H1 (cell line): Measurements from ENCODE around the gene CXADR. TPM values are rescaled to one million over a fixed set of nuclear protein-coding genes. Genes with fewer than 3 reads are reported as not detected.

Experiments
- GTF2F1 ChIP-seq: IDR thresholded peaks from 2 replicates; pipeline ENCODE4 v1.6.1; 2012; ENCODE audit warnings: low read depth, low read length, improper control_type of control experiment, borderline replicate concordance
- JUN ChIP-seq: IDR thresholded peaks from 2 replicates; pipeline ENCODE4 v1.6.1; 2011; ENCODE audit warnings: low read depth, mild to moderate bottlenecking, improper control_type of control experiment, low read length
- TAF1 ChIP-seq: IDR thresholded peaks from 2 replicates; pipeline ENCODE4 v1.6.1; 2011; ENCODE audit warnings: mild to moderate bottlenecking, low read depth, low read length
- polyA plus RNA-seq, 7 experiments: library from polyadenylated mRNA; depleted of rRNA in 3 of 7; stranded (reverse) in 5 of 7; unstranded in 2 of 7; fragments of >200 nt in 5 of 7; fragments of 200-250 nt in 2 of 7; gene quantifications; 1 replicate in 5 of 7; 2 replicates in 1 of 7; 4 replicates in 1 of 7; pipeline versions ENCODE4 v1.2.1 to v1.2.3, GENCODE V29; 2011 to 2013; ENCODE audit warnings: missing spikeins in 2 of 7, mixed read lengths in 2 of 7
- total RNA-seq: library from RNA; stranded (reverse); fragmentation: NEBNext Ultra II Directional; extraction: Animal tissue kit (Norgen Biotek cat#: 25700); gene quantifications from 2 replicates; pipeline ENCODE4 v1.2.1, GENCODE V29; 2021

Gene CXADR
- total and polyA plus RNA-seq, 2 of the 8 experiments (the other 6 are each of a cell fraction or from before 2014, with no cell fraction given): 45.6 to 145 TPM

DNA sequence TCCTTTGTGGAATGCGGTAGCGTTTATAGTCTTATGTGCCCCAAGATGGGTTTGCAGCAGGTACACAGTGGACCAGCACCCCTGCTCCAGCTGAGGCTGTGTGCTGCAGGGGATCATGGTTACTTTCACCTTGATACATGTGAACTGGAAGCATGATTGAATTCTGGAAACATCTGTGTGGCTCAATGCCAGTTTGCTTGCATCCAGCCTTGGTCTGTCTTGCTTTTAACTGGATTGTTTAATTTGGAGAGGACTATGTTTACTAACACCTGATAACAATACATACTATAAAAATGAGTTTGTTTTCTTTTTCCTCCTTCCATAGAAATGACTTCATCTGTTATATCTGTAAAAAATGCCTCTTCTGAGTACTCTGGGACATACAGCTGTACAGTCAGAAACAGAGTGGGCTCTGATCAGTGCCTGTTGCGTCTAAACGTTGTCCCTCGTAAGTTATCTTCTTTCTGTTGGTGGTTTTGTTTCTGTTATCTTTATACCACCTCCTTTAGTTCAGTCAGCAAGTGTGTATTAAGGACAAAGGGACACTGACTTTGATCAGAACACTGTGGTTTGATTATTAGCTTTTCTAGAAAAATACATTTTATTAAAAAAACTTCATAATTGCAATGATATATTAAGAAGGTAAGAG lies 47.7 kb downstream of the CXADR start (continued):
- no peak for TF ChIP-seq JUN
- TF ChIP-seq TAF1: no peak
- TF ChIP-seq GTF2F1: no peak
